HCT116 (cell line): Measurements from ENCODE around the gene OR4K2.

ENCODE experiments used
- CTCF ChIP-seq, 3 experiments: fragments of 200-600 bp in 1 of 3; sonication (generic) in 1 of 3; IDR thresholded peaks in 2 of 3; conservative IDR thresholded peaks in 1 of 3; 2 replicates each; pipeline ENCODE4 v1.5.1; 2012 to 2017; ENCODE audit warnings: low read depth in 2 of 3, low read length in 2 of 3, antibody characterized with exemption in 1 of 3, borderline replicate concordance in 1 of 3, control low read depth in 1 of 3, mild to moderate bottlenecking in 1 of 3, mixed read lengths in 1 of 3, mixed run types in 1 of 3, moderate library complexity in 1 of 3; ENCODE audit not compliant: insufficient read depth in 1 of 3
- EGR1 ChIP-seq: IDR thresholded peaks from 2 replicates; pipeline ENCODE4 v1.6.1; 2012; ENCODE audit warnings: low read depth
- ELF1 ChIP-seq: IDR thresholded peaks from 2 replicates; pipeline ENCODE4 v1.6.1; 2012; ENCODE audit warnings: low read depth, borderline replicate concordance
- EZH2 ChIP-seq: fragments of 200-600 bp; sonication (generic); IDR thresholded peaks from 2 replicates; pipeline ENCODE4 v1.6.1; 2017; ENCODE audit warnings: antibody characterized with exemption, mixed run types
- EZH2phosphoT487 ChIP-seq: fragments of 200-600 bp; IDR thresholded peaks from 2 replicates; pipeline ENCODE4 v1.6.1; 2018; ENCODE audit warnings: antibody characterized with exemption, borderline replicate concordance
- JUND ChIP-seq: IDR thresholded peaks from 2 replicates; pipeline ENCODE4 v1.6.1; 2012
- MAX ChIP-seq: IDR thresholded peaks from 2 replicates; pipeline ENCODE4 v1.6.1; 2012
- POLR2A ChIP-seq: IDR thresholded peaks from 2 replicates; pipeline ENCODE4 v1.7.0; 2011; ENCODE audit warnings: borderline replicate concordance; ENCODE audit not compliant: insufficient read depth, insufficient read length; ENCODE audit errors: extremely low read depth
- POLR2AphosphoS5 ChIP-seq: IDR thresholded peaks from 2 replicates; pipeline ENCODE4 v1.6.1; 2011; ENCODE audit warnings: mild to moderate bottlenecking, low read depth, low read length, moderate library complexity
- REST ChIP-seq: IDR thresholded peaks from 2 replicates; pipeline ENCODE4 v1.6.1; 2012; ENCODE audit warnings: low read depth
- SP1 ChIP-seq: IDR thresholded peaks from 2 replicates; pipeline ENCODE4 v1.6.1; 2012; ENCODE audit warnings: low read depth
- SRF ChIP-seq: IDR thresholded peaks from 2 replicates; pipeline ENCODE4 v1.6.1; 2012; ENCODE audit warnings: low read depth
- ZBTB33 ChIP-seq: IDR thresholded peaks from 2 replicates; pipeline ENCODE4 v1.6.1; 2011; ENCODE audit warnings: mild to moderate bottlenecking, low read length, moderate library complexity; ENCODE audit not compliant: insufficient replicate concordance; ENCODE audit errors: extremely low read depth

GRCh38 chr14:19895282-19895681 is 20.3 kb downstream of the OR4K2 start:
- TF ChIP-seq CTCF (IDR thresholded peaks at IDR 0.05 in 2 of 3, conservative IDR thresholded peaks at IDR 0.05 in 1 of 3; ENCODE audit: borderline replicate concordance in 1 of 3, insufficient read depth in 1 of 3, low read depth in 2 of 3, low read length in 2 of 3) (no peak), SP1 (no peak), JUND (no peak), SRF (no peak), EZH2 (no peak), REST (no peak), POLR2AphosphoS5 (no peak), ELF1 (no peak), POLR2A (no peak), MAX (no peak), EGR1 (no peak), ZBTB33 (no peak), EZH2phosphoT487 (no peak)
